ENCODE data around the gene KLHL41. TPM values are rescaled to one million over a fixed set of nuclear protein-coding genes. Genes with fewer than 3 reads are reported as not detected.
"Not testable (repeated sequence)": the region's sequence is repeated elsewhere in the genome, so short reads cannot be mapped to it uniquely, and the experiment has no call there.

KLHL41 gene
- total RNA-seq, 1 donor from 2014 or later, result 163 TPM

DNA sequence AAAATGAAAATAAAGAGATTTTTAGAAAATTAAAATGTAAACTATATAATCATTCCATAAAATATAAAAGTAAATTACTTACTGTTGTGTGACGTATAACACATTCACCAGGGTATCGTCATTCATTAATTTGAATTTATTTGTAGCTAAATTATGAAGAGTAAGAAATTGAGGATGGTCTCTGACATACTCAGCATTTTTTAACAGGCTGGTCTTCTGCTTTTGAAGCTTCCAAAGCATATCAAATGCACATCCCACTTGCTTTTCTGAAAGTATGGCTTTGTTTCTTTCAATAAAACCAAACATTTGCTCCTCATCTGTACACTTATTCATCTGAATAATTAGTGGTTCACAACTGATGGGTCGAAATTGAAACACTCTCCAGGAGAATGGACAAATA lies 62.1 kb downstream of the KLHL41 start:
- intact Hi-C loops (cut with micrococcal nuclease), result no loop called here
- Histone ChIP-seq H3K27ac (replicated peaks) (no peak overlapping the region), H3K36me3 (peaks cover 4% of the 10 kb centered on the region), H3K4me1 (peaks cover 42% of the 10 kb centered on the region), H3K4me3 (peak overlapping the region; percentile 79), H3K27me3 (ENCODE audit: low read depth) (no peaks in the 10 kb centered on the region), H3K9me3 (replicated peaks) (no peaks in the 10 kb centered on the region)
- DNase-seq, result no peak
- no peak for TF ChIP-seq CTCF (IDR thresholded peaks at IDR 0.05; ENCODE audit: borderline replicate concordance)

DNA sequence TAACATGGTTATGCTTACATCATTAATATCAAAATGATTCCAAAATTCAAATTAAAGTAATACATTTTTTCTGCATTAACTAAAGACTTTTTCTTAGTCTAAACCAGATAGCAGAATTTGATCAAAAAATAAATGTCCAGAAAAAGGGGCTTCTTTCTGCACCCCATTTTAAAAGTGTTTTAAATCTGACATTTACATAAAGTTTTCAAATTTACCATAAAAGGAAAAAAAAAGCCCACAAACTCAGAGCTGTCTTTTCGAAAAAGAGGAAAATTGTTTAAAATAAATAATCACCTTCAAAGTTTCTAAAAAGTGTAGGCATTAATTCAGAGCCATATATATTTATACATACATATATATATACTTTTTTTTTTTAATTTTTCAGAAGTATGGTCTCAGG lies 62.7 kb downstream of the KLHL41 start:
- Histone ChIP-seq H3K9me3 (replicated peaks) (no peaks in the 10 kb centered on the region), H3K36me3 (no peaks in the 10 kb centered on the region), H3K4me1 (peaks cover 42% of the 10 kb centered on the region), H3K27ac (replicated peaks) (no peak overlapping the region), H3K4me3 (peak overlapping the region; percentile 79), H3K27me3 (ENCODE audit: low read depth) (no peaks in the 10 kb centered on the region)
- no peak for TF ChIP-seq CTCF (IDR thresholded peaks at IDR 0.05; ENCODE audit: borderline replicate concordance)
- DNase-seq, result no peak
- intact Hi-C loops (cut with micrococcal nuclease), result no loop called here

DNA sequence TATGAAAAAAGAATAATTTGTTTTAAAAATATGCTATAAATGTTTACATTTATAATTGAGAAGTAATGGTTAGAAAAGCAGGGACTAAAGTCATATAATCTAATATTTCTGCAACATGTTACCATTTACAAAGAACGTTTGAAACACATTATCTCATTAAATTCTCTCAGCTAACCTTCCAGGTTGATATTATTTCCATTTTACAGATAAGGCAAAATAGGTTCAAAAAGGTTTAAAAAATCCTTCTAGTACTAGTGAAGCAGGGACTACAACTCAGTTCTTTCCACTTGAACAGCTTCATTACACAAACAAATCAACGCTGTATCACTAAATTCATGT lies 63.3 kb downstream of the KLHL41 start:
- H3K4me3 ChIP-seq, result peak overlapping the region; percentile 79
- no peaks in the 10 kb centered on the region for H3K9me3 ChIP-seq (replicated peaks)
- DNase-seq, result no peak
- H3K4me1 ChIP-seq, result peaks cover 42% of the 10 kb centered on the region
- H3K27me3 ChIP-seq (ENCODE audit: low read depth), result no peaks in the 10 kb centered on the region
- no peak for TF ChIP-seq CTCF (IDR thresholded peaks at IDR 0.05; ENCODE audit: borderline replicate concordance)
- H3K27ac ChIP-seq (replicated peaks), result peak overlapping the region; percentile 90
- intact Hi-C loops (cut with micrococcal nuclease), result no loop called here
- no peaks in the 10 kb centered on the region for H3K36me3 ChIP-seq

DNA sequence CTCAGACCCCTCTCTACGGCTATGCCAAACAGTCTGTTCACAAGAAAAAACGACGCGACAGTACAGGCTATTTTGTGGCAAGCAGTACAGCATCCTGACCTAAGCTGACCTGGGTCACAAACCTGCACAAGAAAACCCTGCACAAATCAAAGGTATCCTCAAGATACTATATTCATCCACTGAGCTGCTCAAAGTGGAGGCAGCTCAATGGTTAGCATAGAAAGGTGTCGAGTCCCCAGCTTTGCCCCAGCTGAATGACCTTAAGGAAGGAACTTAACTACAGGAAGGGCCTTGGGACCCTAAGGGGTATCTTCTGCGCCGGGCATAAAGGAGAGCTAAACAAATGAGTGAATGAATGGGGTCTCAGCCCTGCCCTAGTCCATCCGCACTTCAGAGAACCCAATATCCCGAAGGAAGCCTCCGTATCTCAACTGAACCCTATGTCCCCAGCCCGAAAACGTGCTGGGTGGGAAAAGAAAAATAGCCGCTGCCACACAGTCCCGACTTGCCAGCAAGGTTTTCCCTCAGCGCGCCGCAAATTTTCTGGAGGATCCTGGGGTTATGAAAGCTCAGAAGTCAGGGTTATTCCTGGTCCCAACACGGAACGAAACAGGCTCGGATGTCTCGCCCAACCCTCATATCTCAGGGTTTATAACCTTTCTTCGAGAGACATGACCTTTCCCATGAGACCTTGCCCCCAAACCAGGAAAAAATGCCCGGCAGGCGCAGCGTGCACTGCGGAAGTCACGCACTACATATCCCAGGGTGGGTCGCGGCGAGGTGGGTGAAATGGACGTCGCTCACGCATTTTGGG lies 63.9 kb downstream of the KLHL41 start, which contains the start of gene FASTKD1:
Gene FASTKD1 (minus strand): TSS at position 706 of the 814 bp plus-strand sequence. CDS start 1,836 bp downstream, outside the sequence.
- intact Hi-C loops (cut with micrococcal nuclease), result no loop called here
- DNase-seq, result peak; percentile 90

GRCh38 chr2:169573974-169574299 lies 64.4 kb downstream of the KLHL41 start:
- H3K4me3 ChIP-seq, result peak overlapping the region; percentile 79
- H3K9me3 ChIP-seq (replicated peaks), result no peaks in the 10 kb centered on the region
- no peaks in the 10 kb centered on the region for H3K27me3 ChIP-seq (ENCODE audit: low read depth)
- intact Hi-C loops (cut with micrococcal nuclease), result no loop called here
- no peak for DNase-seq
- peaks cover 42% of the 10 kb centered on the region for H3K4me1 ChIP-seq
- no peaks in the 10 kb centered on the region for H3K36me3 ChIP-seq
- peak overlapping the region; percentile 90 for H3K27ac ChIP-seq (replicated peaks)
- no peak for TF ChIP-seq CTCF (IDR thresholded peaks at IDR 0.05; ENCODE audit: borderline replicate concordance)

More for the DNA sequence above, 63.9 kb downstream of the KLHL41 start, which contains the start of gene FASTKD1:
- Histone ChIP-seq H3K27ac (replicated peaks) (peak within 1 kb of the TSS; percentile 90), H3K9me3 (replicated peaks) (no peaks in the 10 kb centered on the region), H3K4me1 (peaks cover 42% of the 10 kb centered on the region), H3K36me3 (no peaks in the 10 kb centered on the region), H3K27me3 (ENCODE audit: low read depth) (no peaks in the 10 kb centered on the region), H3K4me3 (peak within 1 kb of the TSS; percentile 79)
- no peak for TF ChIP-seq CTCF (IDR thresholded peaks at IDR 0.05; ENCODE audit: borderline replicate concordance)

GRCh38 chr2:169574539-169574938 lies 65.0 kb downstream of the KLHL41 start:
- H3K9me3 ChIP-seq (replicated peaks); H3K4me3 ChIP-seq; H3K27ac ChIP-seq (replicated peaks); H3K27me3 ChIP-seq (ENCODE audit: low read depth); intact Hi-C loops (cut with micrococcal nuclease); H3K36me3 ChIP-seq; DNase-seq: not testable (repeated sequence)
- H3K4me1 ChIP-seq, result peaks cover 39% of the 10 kb centered on the region

DNA sequence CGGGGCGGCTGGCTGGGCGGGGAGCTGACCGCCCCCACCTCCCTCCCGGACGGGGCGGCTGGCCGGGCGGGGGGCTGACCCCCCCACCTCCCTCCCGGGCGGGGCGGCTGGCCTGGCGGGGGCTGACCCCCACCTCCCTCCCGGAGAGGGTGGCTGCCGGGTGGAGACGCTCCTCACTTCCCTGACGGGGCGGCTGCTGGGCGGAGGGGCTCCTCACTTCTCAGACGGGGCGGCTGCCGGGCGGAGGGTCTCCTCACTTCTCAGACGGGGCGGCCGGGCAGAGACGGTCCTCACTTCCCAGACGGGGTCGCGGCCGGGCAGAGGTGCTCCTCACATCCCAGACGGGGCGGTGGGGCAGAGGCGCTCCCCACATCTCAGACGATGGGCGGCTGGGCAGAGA lies 65.8 kb downstream of the KLHL41 start:
- H3K4me1 ChIP-seq, result peaks cover 32% of the 10 kb centered on the region
- DNase-seq; H3K36me3 ChIP-seq; H3K9me3 ChIP-seq (replicated peaks); H3K27me3 ChIP-seq (ENCODE audit: low read depth); H3K27ac ChIP-seq (replicated peaks); intact Hi-C loops (cut with micrococcal nuclease); H3K4me3 ChIP-seq: not testable (repeated sequence)

Data from left ventricle myocardium inferior (tissue), 1 donor.